Measurements from ENCODE around the gene ICAM4. TPM values are rescaled to one million over a fixed set of nuclear protein-coding genes. Genes with fewer than 3 reads are reported as not detected.
A peak's percentile ranks its signal among the peaks of the same experiment; 100 is the strongest.

ICAM4 gene
- total and polyA plus RNA-seq, 2 of the 13 experiments (the other 11 are each of a cell fraction or from before 2014, with no cell fraction given) = 2.9 to 4.0 TPM

DNA sequence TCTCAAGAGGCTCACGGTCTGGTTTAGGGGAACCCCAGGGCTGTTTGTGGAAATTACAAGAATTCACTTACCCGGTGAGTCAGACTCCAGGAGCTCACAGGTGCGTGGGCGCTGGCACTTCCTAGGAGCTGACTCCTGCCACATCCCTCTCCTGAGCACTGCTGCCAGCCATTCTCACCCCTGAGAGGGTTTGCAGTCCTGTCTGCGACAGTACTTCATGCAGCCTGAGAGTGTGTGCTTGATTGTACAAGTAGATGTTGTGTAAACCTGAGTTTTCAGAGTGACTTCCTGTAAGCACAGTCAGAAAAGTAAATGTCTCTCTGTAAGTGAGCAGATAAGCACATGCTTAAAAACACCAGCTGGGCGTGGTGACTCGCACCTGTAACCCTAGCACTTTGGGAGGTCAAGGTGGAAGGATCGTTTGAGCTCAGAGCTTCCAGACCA lies 26.6 kb upstream of the ICAM4 start:
- Histone ChIP-seq H3K4me3 (replicated peaks in 1 of 3; ENCODE audit: insufficient read depth in 1 of 3, low read depth in 2 of 3, low read length in 3 of 3) (no peak overlapping the region), H3K27ac (ENCODE audit: extremely low read length, insufficient read depth, low read length) (peak overlapping the region; percentile 40), H3K9me3 (ENCODE audit: low read length) (no peaks in the 10 kb centered on the region), H3K4me1 (ENCODE audit: insufficient read depth, low read length) (peaks cover 46% of the 10 kb centered on the region), H3K79me2 (ENCODE audit: insufficient read depth, low read length) (no peaks in the 10 kb centered on the region), H3K27me3 (ENCODE audit: control insufficient read depth in 1 of 2, insufficient read depth in 2 of 2, low read length in 2 of 2) (no peaks in the 10 kb centered on the region), H2AFZ (ENCODE audit: low read length) (no peak overlapping the region), H3K36me3 (replicated peaks in 1 of 2; ENCODE audit: control insufficient read depth in 1 of 2, insufficient read depth in 2 of 2, low read length in 2 of 2) (peaks cover 10 to 25% of the 10 kb centered on the region in 2 experiments; a peak in 4 of 5 replicates), H3K4me2 (ENCODE audit: low read depth, low read length) (no peak overlapping the region), H3K9ac (ENCODE audit: insufficient read depth, low read depth, low read length) (no peak overlapping the region), H4K20me1 (ENCODE audit: insufficient read depth, low read length) (no peaks in the 10 kb centered on the region)
- ChIA-PET CTCF (ENCODE audit: low intra/inter-chr PET ratio, low total read pairs) (interaction anchor here (1.6 to 3.6 kb wide), 2 partner anchors 129 to 131 kb away, joined by 6 to 24 read pairs; no protein-coding TSS in a partner anchor), POLR2A (interaction anchor here (0.8 to 5.4 kb wide), 8 partner anchors 8 to 143 kb away, joined by 3 to 71 read pairs (median 8); partner anchors contain the start of genes CDC37, ICAM1, ICAM5 and MRPL4)
- in situ Hi-C loops (cut with HindIII; ENCODE audit: extremely low pct_ligation_motif_present, low pct_unique_long_range_greater_than_20kb) = no loop called here
- TF ChIP-seq ZNF431 (CRISPR knock-in tag; IDR thresholded peaks at IDR 0.05; ENCODE audit: borderline replicate concordance, low read depth) (no peak), POLR2G (IDR thresholded peaks at IDR 0.05; ENCODE audit: low read depth, low read length) (peak; percentile 45; the same call in 1 of the 2 replicates), FOSL2 (CRISPR knock-in tag; IDR thresholded peaks at IDR 0.05) (peak; percentile 49), SAP130 (CRISPR knock-in tag; IDR thresholded peaks at IDR 0.05; ENCODE audit: low read depth) (peak; percentile 31; the same call in 1 of the 2 replicates), CEBPG (CRISPR knock-in tag; IDR thresholded peaks at IDR 0.05) (peak; percentile 28; the same call in 1 of the 2 replicates), ZBTB38 (CRISPR knock-in tag; IDR thresholded peaks at IDR 0.05) (0 out of 2 replicates have a peak, but pooled peaks have one; percentile 6), TBX3 (IDR thresholded peaks at IDR 0.05; ENCODE audit: borderline replicate concordance) (no peak), NR2F6 (IDR thresholded peaks at IDR 0.05) (no peak), NR2F6 (CRISPR knock-in tag; IDR thresholded peaks at IDR 0.05) (peak; percentile 13; the same call in 1 of the 2 replicates), YEATS2 (CRISPR knock-in tag; IDR thresholded peaks at IDR 0.05; ENCODE audit: borderline replicate concordance) (0 out of 2 replicates have a peak, but pooled peaks have one; percentile 8), SP1 (IDR thresholded peaks at IDR 0.05) (no peak), SP1 (CRISPR knock-in tag; IDR thresholded peaks at IDR 0.05) (no peak), SKI (IDR thresholded peaks at IDR 0.05; ENCODE audit: partially characterized antibody) (no peak)
- TF ChIP-seq, protein P1, sequence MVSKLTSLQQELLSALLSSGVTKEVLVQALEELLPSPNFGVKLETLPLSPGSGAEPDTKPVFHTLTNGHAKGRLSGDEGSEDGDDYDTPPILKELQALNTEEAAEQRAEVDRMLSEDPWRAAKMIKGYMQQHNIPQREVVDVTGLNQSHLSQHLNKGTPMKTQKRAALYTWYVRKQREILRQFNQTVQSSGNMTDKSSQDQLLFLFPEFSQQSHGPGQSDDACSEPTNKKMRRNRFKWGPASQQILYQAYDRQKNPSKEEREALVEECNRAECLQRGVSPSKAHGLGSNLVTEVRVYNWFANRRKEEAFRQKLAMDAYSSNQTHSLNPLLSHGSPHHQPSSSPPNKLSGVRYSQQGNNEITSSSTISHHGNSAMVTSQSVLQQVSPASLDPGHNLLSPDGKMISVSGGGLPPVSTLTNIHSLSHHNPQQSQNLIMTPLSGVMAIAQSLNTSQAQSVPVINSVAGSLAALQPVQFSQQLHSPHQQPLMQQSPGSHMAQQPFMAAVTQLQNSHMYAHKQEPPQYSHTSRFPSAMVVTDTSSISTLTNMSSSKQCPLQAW (CRISPR knock-in tag; IDR thresholded peaks at IDR 0.05) = no peak
- TF ChIP-seq, protein P2, sequence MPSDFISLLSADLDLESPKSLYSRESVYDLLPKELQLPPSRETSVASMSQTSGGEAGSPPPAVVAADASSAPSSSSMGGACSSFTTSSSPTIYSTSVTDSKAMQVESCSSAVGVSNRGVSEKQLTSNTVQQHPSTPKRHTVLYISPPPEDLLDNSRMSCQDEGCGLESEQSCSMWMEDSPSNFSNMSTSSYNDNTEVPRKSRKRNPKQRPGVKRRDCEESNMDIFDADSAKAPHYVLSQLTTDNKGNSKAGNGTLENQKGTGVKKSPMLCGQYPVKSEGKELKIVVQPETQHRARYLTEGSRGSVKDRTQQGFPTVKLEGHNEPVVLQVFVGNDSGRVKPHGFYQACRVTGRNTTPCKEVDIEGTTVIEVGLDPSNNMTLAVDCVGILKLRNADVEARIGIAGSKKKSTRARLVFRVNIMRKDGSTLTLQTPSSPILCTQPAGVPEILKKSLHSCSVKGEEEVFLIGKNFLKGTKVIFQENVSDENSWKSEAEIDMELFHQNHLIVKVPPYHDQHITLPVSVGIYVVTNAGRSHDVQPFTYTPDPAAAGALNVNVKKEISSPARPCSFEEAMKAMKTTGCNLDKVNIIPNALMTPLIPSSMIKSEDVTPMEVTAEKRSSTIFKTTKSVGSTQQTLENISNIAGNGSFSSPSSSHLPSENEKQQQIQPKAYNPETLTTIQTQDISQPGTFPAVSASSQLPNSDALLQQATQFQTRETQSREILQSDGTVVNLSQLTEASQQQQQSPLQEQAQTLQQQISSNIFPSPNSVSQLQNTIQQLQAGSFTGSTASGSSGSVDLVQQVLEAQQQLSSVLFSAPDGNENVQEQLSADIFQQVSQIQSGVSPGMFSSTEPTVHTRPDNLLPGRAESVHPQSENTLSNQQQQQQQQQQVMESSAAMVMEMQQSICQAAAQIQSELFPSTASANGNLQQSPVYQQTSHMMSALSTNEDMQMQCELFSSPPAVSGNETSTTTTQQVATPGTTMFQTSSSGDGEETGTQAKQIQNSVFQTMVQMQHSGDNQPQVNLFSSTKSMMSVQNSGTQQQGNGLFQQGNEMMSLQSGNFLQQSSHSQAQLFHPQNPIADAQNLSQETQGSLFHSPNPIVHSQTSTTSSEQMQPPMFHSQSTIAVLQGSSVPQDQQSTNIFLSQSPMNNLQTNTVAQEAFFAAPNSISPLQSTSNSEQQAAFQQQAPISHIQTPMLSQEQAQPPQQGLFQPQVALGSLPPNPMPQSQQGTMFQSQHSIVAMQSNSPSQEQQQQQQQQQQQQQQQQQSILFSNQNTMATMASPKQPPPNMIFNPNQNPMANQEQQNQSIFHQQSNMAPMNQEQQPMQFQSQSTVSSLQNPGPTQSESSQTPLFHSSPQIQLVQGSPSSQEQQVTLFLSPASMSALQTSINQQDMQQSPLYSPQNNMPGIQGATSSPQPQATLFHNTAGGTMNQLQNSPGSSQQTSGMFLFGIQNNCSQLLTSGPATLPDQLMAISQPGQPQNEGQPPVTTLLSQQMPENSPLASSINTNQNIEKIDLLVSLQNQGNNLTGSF (CRISPR knock-in tag; IDR thresholded peaks at IDR 0.05) = no peak
- TF ChIP-seq, protein P3, sequence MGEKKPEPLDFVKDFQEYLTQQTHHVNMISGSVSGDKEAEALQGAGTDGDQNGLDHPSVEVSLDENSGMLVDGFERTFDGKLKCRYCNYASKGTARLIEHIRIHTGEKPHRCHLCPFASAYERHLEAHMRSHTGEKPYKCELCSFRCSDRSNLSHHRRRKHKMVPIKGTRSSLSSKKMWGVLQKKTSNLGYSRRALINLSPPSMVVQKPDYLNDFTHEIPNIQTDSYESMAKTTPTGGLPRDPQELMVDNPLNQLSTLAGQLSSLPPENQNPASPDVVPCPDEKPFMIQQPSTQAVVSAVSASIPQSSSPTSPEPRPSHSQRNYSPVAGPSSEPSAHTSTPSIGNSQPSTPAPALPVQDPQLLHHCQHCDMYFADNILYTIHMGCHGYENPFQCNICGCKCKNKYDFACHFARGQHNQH (CRISPR knock-in tag; IDR thresholded peaks at IDR 0.05) = peak; percentile 80; the same call in 1 of the 2 replicates
- TF ChIP-seq, protein P4, sequence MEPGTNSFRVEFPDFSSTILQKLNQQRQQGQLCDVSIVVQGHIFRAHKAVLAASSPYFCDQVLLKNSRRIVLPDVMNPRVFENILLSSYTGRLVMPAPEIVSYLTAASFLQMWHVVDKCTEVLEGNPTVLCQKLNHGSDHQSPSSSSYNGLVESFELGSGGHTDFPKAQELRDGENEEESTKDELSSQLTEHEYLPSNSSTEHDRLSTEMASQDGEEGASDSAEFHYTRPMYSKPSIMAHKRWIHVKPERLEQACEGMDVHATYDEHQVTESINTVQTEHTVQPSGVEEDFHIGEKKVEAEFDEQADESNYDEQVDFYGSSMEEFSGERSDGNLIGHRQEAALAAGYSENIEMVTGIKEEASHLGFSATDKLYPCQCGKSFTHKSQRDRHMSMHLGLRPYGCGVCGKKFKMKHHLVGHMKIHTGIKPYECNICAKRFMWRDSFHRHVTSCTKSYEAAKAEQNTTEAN (CRISPR knock-in tag; conservative IDR thresholded peaks at IDR 0.05) = 0 out of 2 replicates have a peak, but pooled peaks have one; percentile 21
- intact Hi-C loops (cut with micrococcal nuclease; ENCODE audit: unreplicated experiment) = no loop called here
- BruUV-seq (replicated peaks) = no TSS peak
- 71% methylated on average over 8 of the region's 8 CpGs for WGBS (ENCODE audit: low lambda C conversion rate)
- DNase-seq (ENCODE audit: low spot score) = peak; percentile 30
- ATAC-seq = peak; percentile 17; the same call in 1 of the 3 replicates
- FAIRE-seq = no peak
